ENCODE data around the gene ATXN1.

DNA sequence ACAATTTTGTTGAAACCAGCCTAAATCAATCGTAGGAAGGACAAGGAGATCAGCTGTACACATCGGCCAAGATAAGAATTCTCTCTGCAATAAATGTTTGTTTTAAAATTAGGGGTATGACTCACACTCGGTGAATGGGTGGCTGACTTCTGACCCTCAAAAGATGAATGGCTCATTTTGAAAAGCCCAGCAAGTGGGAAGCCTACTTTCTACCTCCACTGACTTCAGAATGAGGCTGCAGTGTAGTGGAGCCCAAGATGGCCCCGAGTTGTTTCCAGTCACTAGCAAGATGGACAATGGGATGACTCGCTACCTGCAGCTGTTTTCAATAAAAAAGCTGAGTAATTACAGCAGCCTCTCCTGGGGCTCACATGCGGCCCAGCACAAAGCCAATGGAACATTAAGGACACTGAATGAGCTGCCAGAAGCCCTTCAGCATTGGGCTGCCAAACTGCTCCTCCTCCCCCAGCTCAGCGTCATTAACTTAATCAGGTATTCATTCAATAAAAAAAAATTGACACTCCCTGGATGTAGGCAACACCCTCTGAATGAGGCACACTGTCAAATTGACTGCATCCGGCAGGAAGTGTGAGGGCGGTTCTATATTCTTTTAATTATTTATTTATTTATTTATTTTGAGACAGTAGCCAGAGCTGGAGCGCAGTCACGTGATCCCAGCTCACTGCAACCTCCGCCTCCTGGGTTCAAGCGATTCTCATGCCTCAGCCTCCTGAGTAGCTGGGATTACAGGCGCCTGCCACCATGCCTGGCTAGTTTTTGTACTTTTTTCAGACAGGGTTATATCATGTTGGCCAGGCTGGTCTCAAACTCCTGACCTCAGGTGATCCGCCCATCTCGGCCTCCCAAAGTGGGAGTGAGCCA lies 415.6 kb downstream of the ATXN1 start:
- no peak for TF ChIP-seq EZH2 (IDR thresholded peaks at IDR 0.05; ENCODE audit: insufficient read depth, poor library complexity, severe bottlenecking)
- no peak for TF ChIP-seq EZH2phosphoT487 (IDR thresholded peaks at IDR 0.05; ENCODE audit: insufficient read depth, low read depth)

Data from GM23248 (cell line).